ENCODE measurements around the gene FBXO10. TPM values are rescaled to one million over a fixed set of nuclear protein-coding genes. Genes with fewer than 3 reads are reported as not detected.

Gene FBXO10
- total RNA-seq, 1 experiment from 2014 or later, result 14.0 TPM

GRCh38 chr9:37575921-37576721 lies at the start of gene FBXO10 (continued):
- TF ChIP-seq ARID4B (CRISPR knock-in tag; IDR thresholded peaks at IDR 0.05; ENCODE audit: borderline replicate concordance), result no peak
- TF ChIP-seq TEAD1 (CRISPR knock-in tag; IDR thresholded peaks at IDR 0.05), result peak; percentile 19; the same call in 1 of the 2 replicates
- no peak for TF ChIP-seq AFF4 (CRISPR knock-in tag; IDR thresholded peaks at IDR 0.05; ENCODE audit: borderline replicate concordance)
- TF ChIP-seq ERG (CRISPR knock-in tag; IDR thresholded peaks at IDR 0.05), result no peak
- no peak for TF ChIP-seq NFE2L1 (CRISPR knock-in tag; IDR thresholded peaks at IDR 0.05)
- no peak for TF ChIP-seq GABPB1 (CRISPR knock-in tag; IDR thresholded peaks at IDR 0.05)
- TF ChIP-seq PRRX2 (CRISPR knock-in tag; IDR thresholded peaks at IDR 0.05), result peak; percentile 1; the same call in 1 of the 2 replicates
- TF ChIP-seq NFYB (CRISPR knock-in tag; conservative IDR thresholded peaks at IDR 0.05; ENCODE audit: low read depth), result no peak
- TF ChIP-seq FOXK1 (CRISPR knock-in tag; IDR thresholded peaks at IDR 0.05), result peak; percentile 89
- no peak for TF ChIP-seq STAT6 (CRISPR knock-in tag; conservative IDR thresholded peaks at IDR 0.05; ENCODE audit: low read depth)
- peak; percentile 86; the same call in 1 of the 2 replicates for TF ChIP-seq KAT7 (CRISPR knock-in tag; IDR thresholded peaks at IDR 0.05; ENCODE audit: borderline replicate concordance)
- peak; percentile 52; the same call in 1 of the 2 replicates for TF ChIP-seq SMAD3 (CRISPR knock-in tag; IDR thresholded peaks at IDR 0.05; ENCODE audit: borderline replicate concordance)
- peak; percentile 81 for TF ChIP-seq TP53 (CRISPR knock-in tag; IDR thresholded peaks at IDR 0.05)
- TF ChIP-seq GTF2I (CRISPR knock-in tag; conservative IDR thresholded peaks at IDR 0.05), result no peak
- TF ChIP-seq CDX4 (CRISPR knock-in tag; IDR thresholded peaks at IDR 0.05; ENCODE audit: borderline replicate concordance), result no peak
- no peak for TF ChIP-seq RELA (CRISPR knock-in tag; IDR thresholded peaks at IDR 0.05; ENCODE audit: borderline replicate concordance)
- TF ChIP-seq ZMAT4 (CRISPR knock-in tag; IDR thresholded peaks at IDR 0.05), result no peak; the same call in 1 of the 2 replicates
- TF ChIP-seq ZNF423 (CRISPR knock-in tag; IDR thresholded peaks at IDR 0.05), result no peak
- peak; percentile 95 for TF ChIP-seq HMGXB4 (CRISPR knock-in tag; IDR thresholded peaks at IDR 0.05)
- no peak for TF ChIP-seq ZNF281 (CRISPR knock-in tag; IDR thresholded peaks at IDR 0.05)

Data from WTC11 (cell line).